ENCODE results near the gene AGAP3. TPM values are rescaled to one million over a fixed set of nuclear protein-coding genes. Genes with fewer than 3 reads are reported as not detected.
"Not testable (repeated sequence)": the region's sequence is repeated elsewhere in the genome, so short reads cannot be mapped to it uniquely, and the experiment has no call there.

Gene AGAP3
- total RNA-seq = 10 to 100 TPM; 30.0 to 36.2 TPM

DNA sequence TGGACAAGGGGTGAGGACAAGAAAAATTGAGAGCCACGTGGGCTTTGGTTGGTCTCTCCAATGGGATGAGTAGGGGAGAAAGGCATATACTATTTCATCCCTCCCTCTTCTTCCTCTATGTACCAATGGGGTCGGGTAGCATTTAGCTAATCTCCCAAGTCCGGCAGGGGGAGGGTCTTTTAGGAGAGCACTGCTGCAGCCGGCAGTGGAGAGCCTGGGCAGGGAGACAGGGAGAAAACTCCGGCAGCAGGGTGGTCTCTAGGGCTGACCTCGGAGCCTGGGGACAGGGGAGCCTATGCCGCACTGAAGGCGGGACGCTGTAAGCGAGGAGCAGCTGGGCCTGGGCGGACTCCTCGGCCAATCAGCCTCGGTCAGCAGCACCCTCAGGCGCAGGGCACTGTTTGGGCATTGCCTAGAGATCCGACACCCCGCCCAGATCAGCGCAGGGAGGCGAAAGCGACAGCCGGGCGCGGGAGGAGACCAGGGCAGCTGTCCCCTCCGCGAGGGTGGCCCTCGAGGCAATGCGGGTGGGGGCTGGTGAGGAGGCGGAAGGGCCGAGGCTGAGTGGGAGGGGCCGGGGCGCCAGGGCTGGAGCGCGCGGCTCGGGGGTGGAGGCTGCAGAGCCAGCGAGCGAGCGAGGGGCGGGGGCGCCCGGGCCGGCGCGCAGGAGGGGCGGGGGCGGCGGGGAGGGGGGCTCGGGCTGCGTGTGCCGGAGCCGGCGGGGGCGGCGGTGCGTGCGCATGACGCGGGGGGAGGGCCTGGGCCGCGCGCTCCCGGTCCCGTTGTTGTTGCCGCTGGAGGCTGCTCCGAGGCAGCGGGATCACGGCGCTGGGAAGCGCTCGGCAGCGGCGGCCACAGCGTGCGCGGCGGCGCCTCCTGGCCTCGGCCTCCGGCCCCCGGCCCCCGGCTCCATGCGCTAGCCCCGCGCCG lies at the start of gene AGAP3:
TSS of gene AGAP3 (plus strand) at position 785 of the 930 bp plus-strand sequence. CDS start 267 bp downstream, outside the sequence.
- peak within 1 kb of the TSS; percentile 79 for H3K27ac Mint-ChIP-seq
- H3K27me3 Mint-ChIP-seq = peaks cover 16% of the 10 kb centered on the region
- H3K36me3 Mint-ChIP-seq = no peaks in the 10 kb centered on the region
- no peaks in the 10 kb centered on the region for H3K9me3 Mint-ChIP-seq (ENCODE audit: low read depth)
- CTCF ChIA-PET = interaction anchor here (1.2 to 3.4 kb wide), 6 partner anchors 10 to 57 kb away, joined by 3 to 15 read pairs (median 4); partner anchors contain the start of gene ABCB8
- ATAC-seq = peak; percentile 31
- H3K4me1 Mint-ChIP-seq = peaks cover 37% of the 10 kb centered on the region
- DNase-seq = peak; percentile 70
- H3K4me3 Mint-ChIP-seq = peak within 1 kb of the TSS; percentile 80

DNA sequence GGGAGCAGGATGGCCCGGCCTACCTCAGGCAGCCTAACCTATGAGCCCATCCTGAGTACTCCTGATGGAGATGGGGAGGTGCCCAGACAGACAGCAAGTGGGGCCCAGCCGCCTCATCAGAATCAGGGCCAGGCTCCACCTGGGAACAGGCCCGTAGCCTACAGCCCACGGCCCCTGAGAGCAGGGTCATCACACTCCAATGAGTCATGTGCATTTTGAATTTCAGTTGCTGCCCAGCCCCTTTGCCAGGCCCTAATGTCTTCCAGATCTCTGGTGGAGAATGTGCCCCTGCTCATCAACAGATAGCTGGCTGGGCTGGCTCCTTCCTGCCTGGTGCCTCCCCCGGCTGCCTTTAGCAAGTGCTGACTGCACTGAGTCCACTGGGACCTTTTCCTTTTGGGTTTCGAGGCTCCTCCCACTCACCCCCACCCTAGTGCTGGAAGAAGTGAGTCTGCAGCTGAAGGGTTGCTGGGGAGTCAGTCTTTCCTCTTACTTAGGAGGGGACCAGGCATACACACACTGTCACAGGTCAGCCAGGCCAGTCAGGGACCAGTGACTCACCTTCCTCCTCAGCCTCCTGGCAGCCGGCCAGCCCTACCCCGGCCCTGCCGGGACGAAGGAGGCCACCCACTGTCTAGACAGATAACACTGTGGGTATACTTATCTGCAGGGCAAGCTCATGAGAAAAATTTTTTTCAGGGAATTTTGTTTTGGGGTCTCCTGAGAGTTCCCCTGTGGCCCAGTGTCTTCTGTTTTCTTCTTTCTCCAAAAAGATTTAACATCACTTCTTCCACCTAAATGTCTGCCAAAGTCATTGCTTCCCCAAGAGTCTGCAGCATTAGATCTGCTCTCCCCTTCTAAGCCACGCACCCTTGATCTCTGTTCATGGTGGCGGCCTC lies 47.1 kb upstream of the AGAP3 start:
- DNase-seq (peak; percentile 73), ATAC-seq (peak; percentile 82)
- peak overlapping the region; percentile 77 for H3K27ac Mint-ChIP-seq
- no peaks in the 10 kb centered on the region for H3K27me3 Mint-ChIP-seq
- peaks cover 14% of the 10 kb centered on the region for H3K4me1 Mint-ChIP-seq
- H3K4me3 Mint-ChIP-seq = no peak overlapping the region
- CTCF ChIA-PET = interaction anchor here (1.1 to 1.8 kb wide), 2 partner anchors 21 to 313 kb away, joined by 3 to 9 read pairs; no protein-coding TSS in a partner anchor
- no peaks in the 10 kb centered on the region for H3K9me3 Mint-ChIP-seq (ENCODE audit: low read depth)
- H3K36me3 Mint-ChIP-seq = no peaks in the 10 kb centered on the region

DNA sequence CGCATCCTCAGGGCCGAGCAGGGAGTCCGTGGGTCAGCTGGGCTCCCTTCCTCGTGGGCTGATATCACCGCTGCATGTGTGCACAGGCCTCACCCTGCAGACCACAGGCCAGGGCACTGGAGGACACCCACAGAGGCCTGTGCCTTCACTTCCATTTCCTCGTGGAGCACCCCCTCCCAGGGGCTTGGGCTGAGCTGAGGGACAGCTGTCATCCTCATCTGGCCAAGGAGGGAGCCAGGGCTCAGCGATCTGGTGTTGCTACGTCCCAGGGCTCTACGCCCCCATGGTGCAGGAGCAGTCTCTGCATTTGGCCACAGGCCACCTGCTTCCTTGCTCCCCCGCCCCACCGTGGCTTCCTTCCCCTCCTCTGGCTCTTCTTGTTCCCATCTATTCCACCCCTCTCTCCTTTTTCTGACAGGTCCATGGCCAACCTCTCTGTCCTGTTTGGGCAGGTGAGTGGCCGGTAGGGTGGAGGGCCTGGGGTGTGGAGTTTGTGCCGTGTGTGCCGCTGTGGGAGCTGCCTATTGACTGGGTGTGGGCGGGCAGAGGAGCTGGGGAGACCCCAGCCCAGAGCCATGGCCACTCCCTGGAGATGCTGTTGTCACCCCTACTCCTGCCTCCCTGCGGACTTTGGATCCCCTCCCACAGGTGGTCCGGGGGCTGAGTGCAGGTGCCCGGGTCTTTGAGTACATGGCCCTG lies 46.3 kb upstream of the AGAP3 start:
- DNase-seq (no peak), ATAC-seq (no peak)
- peaks cover 14% of the 10 kb centered on the region for H3K4me1 Mint-ChIP-seq
- no peaks in the 10 kb centered on the region for H3K36me3 Mint-ChIP-seq
- H3K4me3 Mint-ChIP-seq = no peak overlapping the region
- no peaks in the 10 kb centered on the region for H3K9me3 Mint-ChIP-seq (ENCODE audit: low read depth)
- CTCF ChIA-PET = interaction anchor here (1.8 kb wide), 1 partner anchor 22 kb away, joined by 9 read pairs; no protein-coding TSS in a partner anchor
- H3K27me3 Mint-ChIP-seq = no peaks in the 10 kb centered on the region
- H3K27ac Mint-ChIP-seq = no peak overlapping the region

DNA sequence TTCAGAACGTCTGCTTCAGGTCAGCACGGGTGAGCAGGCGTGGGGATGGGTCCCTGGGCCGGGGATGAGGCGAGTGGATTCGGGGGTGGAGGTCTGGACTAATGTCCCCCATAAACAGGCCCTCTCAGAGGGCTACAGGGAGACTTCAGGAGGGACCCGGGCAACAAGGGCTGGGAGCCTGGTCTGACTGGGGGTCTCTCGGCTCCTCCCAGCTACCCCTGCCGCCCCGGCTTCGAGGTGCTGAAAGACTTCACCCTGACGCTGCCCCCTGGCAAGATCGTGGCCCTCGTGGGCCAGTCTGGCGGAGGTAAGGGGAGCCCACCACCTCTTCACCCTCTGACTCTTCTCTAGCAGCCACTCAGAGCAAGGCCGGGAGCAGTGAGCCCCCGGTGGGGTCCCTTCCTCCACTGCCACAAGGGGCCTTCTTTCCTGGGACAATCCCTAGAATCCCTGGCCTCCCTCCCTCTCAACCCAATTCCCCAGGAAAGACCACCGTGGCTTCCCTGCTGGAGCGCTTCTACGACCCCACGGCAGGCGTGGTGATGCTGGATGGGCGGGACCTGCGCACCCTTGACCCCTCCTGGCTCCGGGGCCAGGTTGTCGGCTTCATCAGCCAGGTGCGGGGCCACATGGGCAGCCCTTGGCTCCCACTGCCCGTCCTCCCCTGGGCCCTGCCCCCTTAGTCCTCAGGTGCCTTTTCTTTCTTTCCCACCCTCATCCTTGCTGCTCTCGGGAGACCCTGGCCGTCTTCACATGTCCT lies 45.5 kb upstream of the AGAP3 start:
- no peak overlapping the region for H3K27ac Mint-ChIP-seq
- ATAC-seq (no peak), DNase-seq (no peak)
- no peaks in the 10 kb centered on the region for H3K36me3 Mint-ChIP-seq
- no peak overlapping the region for H3K4me3 Mint-ChIP-seq
- no peaks in the 10 kb centered on the region for H3K9me3 Mint-ChIP-seq (ENCODE audit: low read depth)
- no peaks in the 10 kb centered on the region for H3K27me3 Mint-ChIP-seq
- H3K4me1 Mint-ChIP-seq = peaks cover 14% of the 10 kb centered on the region
- CTCF ChIA-PET = interaction anchor here (1.8 kb wide), 1 partner anchor 22 kb away, joined by 9 read pairs; no protein-coding TSS in a partner anchor

DNA sequence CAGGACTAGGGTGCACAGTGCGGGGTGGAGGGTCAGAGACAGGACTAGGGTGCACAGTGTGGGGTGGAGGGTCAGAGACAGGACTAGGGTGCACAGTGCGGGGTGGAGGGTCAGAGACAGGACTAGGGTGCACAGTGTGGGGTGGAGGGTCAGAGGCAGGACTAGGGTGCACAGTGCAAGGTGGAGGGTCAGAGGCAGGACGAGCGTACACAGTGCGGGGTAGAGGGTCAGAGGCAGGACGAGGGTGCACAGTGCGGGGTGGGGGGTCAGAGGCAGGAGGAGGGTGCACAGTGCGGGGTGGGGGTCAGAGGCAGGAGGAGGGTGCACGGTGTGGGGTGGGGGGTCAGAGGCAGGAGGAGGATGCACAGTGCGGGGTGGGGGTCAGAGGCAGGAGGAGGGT lies 42.8 kb upstream of the AGAP3 start:
- DNase-seq; H3K4me3 Mint-ChIP-seq; H3K27me3 Mint-ChIP-seq; H3K36me3 Mint-ChIP-seq; H3K9me3 Mint-ChIP-seq (ENCODE audit: low read depth); H3K27ac Mint-ChIP-seq; ATAC-seq; CTCF ChIA-PET: not testable (repeated sequence)
- peaks cover 16% of the 10 kb centered on the region for H3K4me1 Mint-ChIP-seq

DNA sequence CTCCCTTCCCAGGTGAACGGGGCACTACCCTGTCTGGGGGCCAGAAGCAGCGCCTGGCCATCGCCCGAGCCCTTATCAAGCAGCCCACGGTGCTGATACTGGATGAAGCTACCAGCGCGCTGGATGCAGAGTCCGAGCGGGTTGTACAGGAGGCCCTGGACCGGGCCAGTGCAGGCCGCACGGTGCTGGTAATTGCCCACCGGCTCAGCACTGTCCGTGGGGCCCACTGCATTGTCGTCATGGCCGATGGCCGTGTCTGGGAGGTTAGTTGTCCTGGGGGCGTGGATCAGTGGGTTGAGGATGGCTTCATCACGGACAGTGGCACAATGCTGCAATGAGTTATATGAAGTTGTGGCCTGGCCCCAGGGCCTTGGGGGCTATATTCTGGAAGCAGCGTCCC lies 42.3 kb upstream of the AGAP3 start:
- Mint-ChIP-seq H3K4me3 (no peak overlapping the region), H3K27ac (no peak overlapping the region), H3K36me3 (no peaks in the 10 kb centered on the region), H3K27me3 (no peaks in the 10 kb centered on the region), H3K9me3 (ENCODE audit: low read depth) (no peaks in the 10 kb centered on the region), H3K4me1 (peaks cover 11% of the 10 kb centered on the region)
- CTCF ChIA-PET = no interaction called here
- ATAC-seq (no peak), DNase-seq (no peak)

DNA sequence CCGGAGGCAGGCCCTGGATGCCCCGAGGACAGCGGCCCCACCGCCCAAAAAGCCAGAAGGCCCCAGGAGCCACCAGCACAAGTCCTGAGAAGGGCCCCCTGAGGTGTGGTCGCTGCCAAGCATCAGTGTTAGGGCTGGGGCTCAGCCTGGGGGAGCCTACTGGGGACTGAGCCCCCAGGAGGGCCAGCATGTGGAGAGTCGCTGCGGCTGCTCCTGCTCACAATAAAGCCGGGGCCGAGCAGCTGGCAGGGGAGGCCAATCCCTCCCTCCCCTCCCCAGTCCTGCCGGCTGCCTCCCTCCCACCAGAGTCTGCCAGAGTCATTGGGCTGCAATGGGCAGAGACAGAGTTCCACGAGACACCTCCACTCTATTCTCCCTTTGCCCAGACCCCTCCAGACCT lies 41.0 kb upstream of the AGAP3 start:
- no peaks in the 10 kb centered on the region for H3K36me3 Mint-ChIP-seq
- H3K27ac Mint-ChIP-seq = no peak overlapping the region
- no peak for DNase-seq
- peaks cover 1% of the 10 kb centered on the region for H3K4me1 Mint-ChIP-seq
- H3K9me3 Mint-ChIP-seq (ENCODE audit: low read depth) = no peaks in the 10 kb centered on the region
- CTCF ChIA-PET = no interaction called here
- H3K27me3 Mint-ChIP-seq = peaks cover under 1% of the 10 kb centered on the region
- H3K4me3 Mint-ChIP-seq = no peak overlapping the region
- ATAC-seq = no peak

DNA sequence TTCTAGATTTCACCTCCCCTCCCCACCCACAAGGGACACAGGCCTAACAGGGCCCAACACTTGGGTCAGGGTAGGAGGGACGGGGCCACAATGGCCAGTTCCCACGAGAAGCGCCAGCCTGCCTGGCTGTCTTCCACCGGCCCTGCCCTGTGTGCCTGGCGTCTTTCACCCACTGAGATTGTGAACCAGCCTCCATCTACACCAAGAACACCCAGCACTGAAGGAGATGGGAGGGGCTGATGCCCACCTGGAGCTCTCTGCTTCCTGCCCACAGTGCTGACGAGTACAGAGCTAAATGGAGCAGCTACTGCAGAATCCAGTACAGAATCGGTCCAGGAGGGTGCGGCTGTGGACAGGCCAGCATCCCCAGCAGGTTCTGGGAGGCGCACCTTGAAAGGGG lies 40.3 kb upstream of the AGAP3 start:
- H3K9me3 Mint-ChIP-seq (ENCODE audit: low read depth) = no peaks in the 10 kb centered on the region
- CTCF ChIA-PET = no interaction called here
- no peaks in the 10 kb centered on the region for H3K36me3 Mint-ChIP-seq
- H3K27ac Mint-ChIP-seq = no peak overlapping the region
- DNase-seq = no peak
- H3K27me3 Mint-ChIP-seq = peaks cover 4% of the 10 kb centered on the region
- ATAC-seq = no peak
- peaks cover 1% of the 10 kb centered on the region for H3K4me1 Mint-ChIP-seq
- H3K4me3 Mint-ChIP-seq = no peak overlapping the region

DNA sequence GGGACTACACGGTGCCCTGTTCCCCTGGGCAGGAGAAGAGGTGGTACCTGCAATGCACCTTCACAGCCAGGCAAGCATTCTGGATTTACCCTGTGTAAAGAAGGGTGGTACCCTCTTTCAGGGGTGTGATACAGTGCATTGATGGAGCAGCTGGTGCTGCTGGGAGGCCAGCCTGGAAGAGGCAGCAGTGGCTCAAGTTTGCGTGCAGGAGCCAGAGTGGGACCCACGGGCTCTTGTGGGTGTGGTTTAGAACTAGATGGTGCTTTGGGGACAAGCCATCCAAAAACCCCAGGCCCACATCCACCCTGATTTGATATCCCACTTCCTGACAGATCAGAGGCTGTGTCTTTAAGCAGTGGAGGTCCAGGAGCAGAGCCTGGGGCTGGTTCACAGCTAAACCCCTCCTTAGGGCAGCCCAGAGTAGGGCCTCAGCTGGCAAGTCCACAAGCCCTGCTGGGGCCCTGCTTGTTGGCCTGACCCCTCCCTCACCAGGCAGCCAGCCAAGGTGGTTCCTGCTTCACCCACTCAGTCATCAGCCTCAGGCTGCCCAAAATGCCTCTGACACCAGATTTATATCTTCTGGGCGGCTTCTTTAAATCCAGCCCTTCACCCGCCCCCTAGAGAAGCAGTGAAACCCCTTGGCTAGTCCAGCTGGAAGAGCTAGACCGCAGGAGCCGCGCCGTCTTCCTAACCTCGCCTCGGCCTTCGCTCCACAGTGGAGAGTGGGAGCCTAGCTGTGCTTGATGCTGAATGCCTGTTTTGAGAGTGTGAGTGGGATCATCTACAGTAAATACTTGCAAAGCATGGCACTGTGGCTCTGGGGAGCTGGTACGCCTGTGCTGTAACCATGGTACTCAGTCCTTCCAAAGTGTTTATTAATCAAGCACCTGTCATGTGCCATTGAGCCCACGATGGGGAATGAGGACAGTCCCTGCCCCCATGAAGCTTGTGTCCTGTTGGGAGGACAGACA lies 39.4 kb upstream of the AGAP3 start:
- H3K4me1 Mint-ChIP-seq = peaks cover 1% of the 10 kb centered on the region
- H3K4me3 Mint-ChIP-seq = no peak overlapping the region
- peaks cover 7% of the 10 kb centered on the region for H3K27me3 Mint-ChIP-seq
- ATAC-seq = no peak
- no peaks in the 10 kb centered on the region for H3K9me3 Mint-ChIP-seq (ENCODE audit: low read depth)
- no peak for DNase-seq
- no peak overlapping the region for H3K27ac Mint-ChIP-seq
- CTCF ChIA-PET = no interaction called here
- no peaks in the 10 kb centered on the region for H3K36me3 Mint-ChIP-seq

DNA sequence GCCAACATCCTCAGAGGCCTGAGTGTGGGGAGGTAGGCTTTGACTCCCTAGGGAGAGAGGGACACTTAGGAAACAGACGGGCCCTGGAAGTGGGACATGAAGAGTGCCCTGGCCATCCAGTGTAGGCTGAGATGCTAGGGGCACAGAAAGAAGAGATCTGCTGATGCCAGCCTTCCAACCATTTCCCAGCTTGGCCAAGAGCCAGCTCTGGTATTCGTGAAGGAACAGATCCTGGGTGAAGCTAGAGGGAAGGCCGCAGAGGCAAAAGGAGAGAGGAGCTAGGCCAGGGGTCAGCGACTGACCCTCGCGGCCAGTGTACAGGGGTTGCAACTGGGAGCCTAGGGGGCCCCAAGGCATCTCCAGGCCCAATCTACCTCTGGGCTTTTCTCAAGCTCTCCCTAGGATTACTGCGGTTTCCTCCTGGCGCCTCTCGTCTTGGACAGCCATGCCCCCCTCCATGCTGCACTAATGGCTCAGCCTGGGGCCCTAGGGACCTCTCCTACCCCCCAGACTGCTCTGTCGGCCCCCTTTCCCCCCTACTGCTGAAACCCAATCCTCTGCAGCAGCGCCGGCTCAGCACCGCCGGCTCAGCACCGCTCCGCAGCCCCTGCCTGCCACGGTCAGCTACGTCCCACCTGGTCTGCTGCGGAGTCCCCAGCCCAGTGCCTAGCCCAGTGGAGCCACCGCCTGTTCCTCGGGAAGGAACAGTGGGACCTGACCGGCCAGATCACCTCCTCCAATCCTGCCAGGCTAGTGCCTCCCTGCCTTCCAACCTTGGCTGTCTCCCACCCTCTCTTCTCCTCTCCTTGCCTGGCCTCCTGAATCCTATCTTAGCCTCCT lies 38.1 kb upstream of the AGAP3 start, which contains the start of gene ASIC3:
TSS of gene ASIC3 (plus strand) at position 556 of the 840 bp plus-strand sequence. CDS start 355 bp downstream, outside the sequence.
- Mint-ChIP-seq H3K4me1 (peaks cover 8% of the 10 kb centered on the region), H3K9me3 (ENCODE audit: low read depth) (no peaks in the 10 kb centered on the region), H3K27ac (no peak within 1 kb of the TSS), H3K36me3 (no peaks in the 10 kb centered on the region), H3K27me3 (peaks cover 9% of the 10 kb centered on the region), H3K4me3 (no peak within 1 kb of the TSS)
- no peak for DNase-seq
- no peak for ATAC-seq
- CTCF ChIA-PET = no interaction called here

DNA sequence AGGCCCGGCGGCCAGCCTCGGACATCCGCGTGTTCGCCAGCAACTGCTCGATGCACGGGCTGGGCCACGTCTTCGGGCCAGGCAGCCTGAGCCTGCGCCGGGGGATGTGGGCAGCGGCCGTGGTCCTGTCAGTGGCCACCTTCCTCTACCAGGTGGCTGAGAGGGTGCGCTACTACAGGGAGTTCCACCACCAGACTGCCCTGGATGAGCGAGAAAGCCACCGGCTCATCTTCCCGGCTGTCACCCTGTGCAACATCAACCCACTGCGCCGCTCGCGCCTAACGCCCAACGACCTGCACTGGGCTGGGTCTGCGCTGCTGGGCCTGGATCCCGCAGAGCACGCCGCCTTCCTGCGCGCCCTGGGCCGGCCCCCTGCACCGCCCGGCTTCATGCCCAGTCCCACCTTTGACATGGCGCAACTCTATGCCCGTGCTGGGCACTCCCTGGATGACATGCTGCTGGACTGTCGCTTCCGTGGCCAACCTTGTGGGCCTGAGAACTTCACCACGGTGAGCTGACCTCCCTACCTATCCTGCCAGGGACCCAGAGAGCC lies 37.3 kb upstream of the AGAP3 start:
- no peak overlapping the region for H3K4me3 Mint-ChIP-seq
- H3K9me3 Mint-ChIP-seq (ENCODE audit: low read depth) = no peaks in the 10 kb centered on the region
- no peak for DNase-seq
- H3K4me1 Mint-ChIP-seq = peaks cover 10% of the 10 kb centered on the region
- no peak for ATAC-seq
- no peaks in the 10 kb centered on the region for H3K36me3 Mint-ChIP-seq
- peaks cover 9% of the 10 kb centered on the region for H3K27me3 Mint-ChIP-seq
- CTCF ChIA-PET = no interaction called here
- no peak overlapping the region for H3K27ac Mint-ChIP-seq

All from activated CD8-positive, alpha-beta memory T cell treated with anti-CD3 and anti-CD28 coated beads, Interleukin-2, amount 10 ng/mL, durations not matched to agents 7 days and 5 days (primary cell).